Body of pancreas (tissue), 4 donors: ENCODE data around the gene GAPVD1.

ENCODE experiments used
- POLR2A ChIP-seq, 3 donors: fragments of 450-650 bp; IDR thresholded peaks; one replicate each; pipeline ENCODE4 v1.6.1; 2016; ENCODE audit warnings: antibody characterized with exemption in 3 of 3, mild to moderate bottlenecking in 2 of 3
- TF ChIP-seq, protein P1 (sequence below), 7 experiments: fragments of 450-650 bp in 4 of 7; fragments of 200-600 bp in 3 of 7; sonication (generic) in 3 of 7; IDR thresholded peaks; one replicate each; pipeline ENCODE4 v1.5.1; 2016 to 2019; ENCODE audit warnings: antibody characterized with exemption in 7 of 7

DNA sequence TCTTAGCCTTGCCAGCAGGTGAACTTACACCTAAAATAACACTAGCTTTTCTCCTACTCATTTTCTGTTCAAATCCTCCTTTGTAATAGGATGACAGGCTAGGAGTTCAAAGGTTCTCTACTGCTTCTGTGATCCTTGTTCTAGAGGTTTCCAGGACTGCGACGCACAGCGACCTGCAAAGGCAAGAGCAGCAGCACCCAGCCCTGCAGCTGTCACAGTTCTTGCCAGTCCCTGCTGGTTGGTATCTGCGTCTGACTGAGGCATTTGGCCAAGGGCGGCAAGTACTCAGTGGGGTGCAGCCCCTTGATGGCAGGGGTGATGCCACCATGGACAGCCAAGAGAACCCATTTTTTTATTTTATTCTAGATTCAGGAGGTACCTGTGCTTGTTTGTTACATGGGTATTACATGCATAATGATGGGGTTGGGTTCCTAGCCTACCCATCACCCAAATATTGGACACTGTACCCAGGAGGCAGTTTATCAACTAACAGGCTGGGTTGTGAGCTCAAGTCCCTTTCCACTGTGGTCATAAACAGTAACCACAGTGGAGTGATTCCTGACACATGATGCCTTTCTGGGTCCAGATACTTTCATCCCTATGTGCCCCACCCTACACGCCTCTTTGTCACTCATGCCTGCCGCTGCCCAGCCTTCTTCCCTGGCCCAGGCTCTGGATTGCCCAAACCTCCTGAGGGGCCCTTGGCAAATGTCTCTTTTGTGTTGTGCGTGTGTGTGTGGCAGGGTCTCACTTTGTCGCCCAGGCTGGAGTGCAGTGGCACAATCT lies 111.0 kb downstream of the GAPVD1 start:
- no peak for TF ChIP-seq POLR2A (IDR thresholded peaks at IDR 0.05)
- TF ChIP-seq, protein P1, sequence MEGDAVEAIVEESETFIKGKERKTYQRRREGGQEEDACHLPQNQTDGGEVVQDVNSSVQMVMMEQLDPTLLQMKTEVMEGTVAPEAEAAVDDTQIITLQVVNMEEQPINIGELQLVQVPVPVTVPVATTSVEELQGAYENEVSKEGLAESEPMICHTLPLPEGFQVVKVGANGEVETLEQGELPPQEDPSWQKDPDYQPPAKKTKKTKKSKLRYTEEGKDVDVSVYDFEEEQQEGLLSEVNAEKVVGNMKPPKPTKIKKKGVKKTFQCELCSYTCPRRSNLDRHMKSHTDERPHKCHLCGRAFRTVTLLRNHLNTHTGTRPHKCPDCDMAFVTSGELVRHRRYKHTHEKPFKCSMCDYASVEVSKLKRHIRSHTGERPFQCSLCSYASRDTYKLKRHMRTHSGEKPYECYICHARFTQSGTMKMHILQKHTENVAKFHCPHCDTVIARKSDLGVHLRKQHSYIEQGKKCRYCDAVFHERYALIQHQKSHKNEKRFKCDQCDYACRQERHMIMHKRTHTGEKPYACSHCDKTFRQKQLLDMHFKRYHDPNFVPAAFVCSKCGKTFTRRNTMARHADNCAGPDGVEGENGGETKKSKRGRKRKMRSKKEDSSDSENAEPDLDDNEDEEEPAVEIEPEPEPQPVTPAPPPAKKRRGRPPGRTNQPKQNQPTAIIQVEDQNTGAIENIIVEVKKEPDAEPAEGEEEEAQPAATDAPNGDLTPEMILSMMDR (IDR thresholded peaks at IDR 0.05): no peak
